ENCODE results near the gene ABHD2.

ABHD2 gene

GRCh38 chr15:89150287-89150686, 62.0 kb downstream of the ABHD2 start:
- TF ChIP-seq, protein P1, sequence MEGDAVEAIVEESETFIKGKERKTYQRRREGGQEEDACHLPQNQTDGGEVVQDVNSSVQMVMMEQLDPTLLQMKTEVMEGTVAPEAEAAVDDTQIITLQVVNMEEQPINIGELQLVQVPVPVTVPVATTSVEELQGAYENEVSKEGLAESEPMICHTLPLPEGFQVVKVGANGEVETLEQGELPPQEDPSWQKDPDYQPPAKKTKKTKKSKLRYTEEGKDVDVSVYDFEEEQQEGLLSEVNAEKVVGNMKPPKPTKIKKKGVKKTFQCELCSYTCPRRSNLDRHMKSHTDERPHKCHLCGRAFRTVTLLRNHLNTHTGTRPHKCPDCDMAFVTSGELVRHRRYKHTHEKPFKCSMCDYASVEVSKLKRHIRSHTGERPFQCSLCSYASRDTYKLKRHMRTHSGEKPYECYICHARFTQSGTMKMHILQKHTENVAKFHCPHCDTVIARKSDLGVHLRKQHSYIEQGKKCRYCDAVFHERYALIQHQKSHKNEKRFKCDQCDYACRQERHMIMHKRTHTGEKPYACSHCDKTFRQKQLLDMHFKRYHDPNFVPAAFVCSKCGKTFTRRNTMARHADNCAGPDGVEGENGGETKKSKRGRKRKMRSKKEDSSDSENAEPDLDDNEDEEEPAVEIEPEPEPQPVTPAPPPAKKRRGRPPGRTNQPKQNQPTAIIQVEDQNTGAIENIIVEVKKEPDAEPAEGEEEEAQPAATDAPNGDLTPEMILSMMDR (IDR thresholded peaks at IDR 0.05; ENCODE audit: insufficient read depth, low read depth, low read length, missing control alignments), result no peak
- no peak for DNase-seq (ENCODE audit: low read depth)
- no peak overlapping the region for H3K4me3 ChIP-seq (ENCODE audit: low read depth, low read length)

DNA sequence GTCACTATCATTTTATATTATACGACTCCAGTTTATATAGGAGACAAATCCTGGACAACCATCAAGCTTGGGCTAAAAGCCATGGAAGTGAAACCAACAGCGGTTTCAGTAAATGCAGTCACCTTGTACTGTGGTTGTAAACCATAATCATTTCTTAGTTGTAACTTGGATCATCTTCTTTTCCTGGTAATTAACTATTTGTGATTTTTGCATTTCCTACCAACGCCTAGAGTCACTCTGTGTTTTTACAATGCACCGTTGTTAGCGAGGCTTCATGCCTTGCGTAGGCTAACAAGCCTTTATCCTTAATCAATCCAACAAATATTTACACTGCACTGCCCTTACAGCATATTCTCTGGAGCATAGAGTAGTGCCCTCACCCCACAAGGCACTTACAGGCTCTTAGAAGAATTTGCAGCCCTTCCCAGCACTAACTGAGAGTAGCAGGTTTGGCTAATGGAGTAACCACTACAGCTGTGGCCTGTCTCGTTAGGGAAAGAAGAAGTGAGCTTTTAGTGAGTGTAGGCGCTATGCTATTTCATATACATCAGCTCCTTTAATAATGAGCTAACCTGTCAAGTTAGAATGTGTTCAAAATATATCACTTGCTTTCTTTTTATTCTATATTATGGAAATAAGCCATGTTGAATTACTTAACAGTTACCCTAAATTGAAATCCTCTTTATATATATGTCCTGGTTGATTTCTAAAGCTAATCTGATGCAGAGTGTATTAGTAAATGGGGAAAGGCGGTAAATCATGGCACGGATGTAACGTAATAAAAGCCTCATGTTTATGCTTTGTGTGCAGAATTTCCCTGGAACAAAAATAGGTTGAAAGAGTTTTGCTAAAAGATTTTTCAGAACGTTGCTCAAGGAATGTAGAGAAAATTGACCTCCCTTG, 62.8 kb downstream of the ABHD2 start:
- TF ChIP-seq, protein P1 (IDR thresholded peaks at IDR 0.05; ENCODE audit: insufficient read depth, low read depth, low read length, missing control alignments), result no peak
- no peak for DNase-seq (ENCODE audit: low read depth)
- no peak overlapping the region for H3K4me3 ChIP-seq (ENCODE audit: low read depth, low read length)

GRCh38 chr15:89155122-89155521, 66.9 kb downstream of the ABHD2 start:
- TF ChIP-seq, protein P1 (IDR thresholded peaks at IDR 0.05; ENCODE audit: insufficient read depth, low read depth, low read length, missing control alignments), result no peak
- no peak for DNase-seq (ENCODE audit: low read depth)
- no peak overlapping the region for H3K4me3 ChIP-seq (ENCODE audit: low read depth, low read length)

- no peak for DNase-seq (ENCODE audit: low read depth)
- TF ChIP-seq, protein P1 (IDR thresholded peaks at IDR 0.05; ENCODE audit: insufficient read depth, low read depth, low read length, missing control alignments), result no peak
- no peak overlapping the region for H3K4me3 ChIP-seq (ENCODE audit: low read depth, low read length)
Observed at GRCh38 chr15:89155656-89156055, 67.4 kb downstream of the ABHD2 start.

GRCh38 chr15:89157061-89157460, 68.8 kb downstream of the ABHD2 start:
- H3K4me3 ChIP-seq (ENCODE audit: low read depth, low read length), result no peak overlapping the region
- DNase-seq (ENCODE audit: low read depth), result no peak
- TF ChIP-seq, protein P1 (IDR thresholded peaks at IDR 0.05; ENCODE audit: insufficient read depth, low read depth, low read length, missing control alignments), result no peak

DNA sequence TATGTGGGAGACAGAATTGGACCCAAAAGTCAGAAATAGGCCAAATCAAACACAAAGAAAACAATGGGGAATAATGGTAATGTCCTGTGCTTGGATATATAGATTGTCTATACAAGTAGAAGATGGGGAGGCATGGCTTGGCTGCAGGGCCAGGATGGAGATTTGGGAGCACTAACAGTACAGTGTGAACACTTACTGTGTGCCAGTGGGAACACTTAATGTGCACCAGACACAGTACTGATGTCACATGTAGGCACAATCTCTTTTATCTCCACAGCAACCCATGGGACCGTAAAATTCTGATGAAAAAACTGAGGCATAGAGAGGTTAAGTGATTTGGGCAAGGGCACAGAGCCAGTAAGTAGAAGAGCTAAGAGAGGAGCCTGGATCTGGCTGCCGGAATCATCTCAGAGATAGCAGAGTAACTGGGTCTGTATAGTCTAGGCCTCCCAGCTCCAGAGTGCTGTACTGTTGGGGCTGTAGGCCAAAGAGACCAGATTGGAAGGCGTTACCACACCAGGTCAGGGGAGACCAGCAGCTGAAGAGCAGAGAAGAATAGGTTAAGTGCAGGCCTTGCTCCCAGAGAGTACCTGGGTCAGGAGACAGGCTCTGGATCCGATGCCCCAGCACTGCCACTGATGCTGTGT, 69.8 kb downstream of the ABHD2 start:
- no peak overlapping the region for H3K4me3 ChIP-seq (ENCODE audit: low read depth, low read length)
- DNase-seq (ENCODE audit: low read depth), result no peak
- TF ChIP-seq, protein P1 (IDR thresholded peaks at IDR 0.05; ENCODE audit: insufficient read depth, low read depth, low read length, missing control alignments), result no peak

All from GM12865 (cell line).